TTC549 (cell line): ENCODE data around the gene DUSP8.
A peak's percentile ranks its signal among the peaks of the same experiment; 100 is the strongest.
"Not testable (repeated sequence)": the region's sequence is repeated elsewhere in the genome, so short reads cannot be mapped to it uniquely, and the experiment has no call there.

Source experiments
- FAIRE-seq: peaks from 2 replicates; lab custom pipeline; 2012; peaks lifted over from hg19 to GRCh38; lab: Jason Lieb, UNC

Gene DUSP8, protein sequence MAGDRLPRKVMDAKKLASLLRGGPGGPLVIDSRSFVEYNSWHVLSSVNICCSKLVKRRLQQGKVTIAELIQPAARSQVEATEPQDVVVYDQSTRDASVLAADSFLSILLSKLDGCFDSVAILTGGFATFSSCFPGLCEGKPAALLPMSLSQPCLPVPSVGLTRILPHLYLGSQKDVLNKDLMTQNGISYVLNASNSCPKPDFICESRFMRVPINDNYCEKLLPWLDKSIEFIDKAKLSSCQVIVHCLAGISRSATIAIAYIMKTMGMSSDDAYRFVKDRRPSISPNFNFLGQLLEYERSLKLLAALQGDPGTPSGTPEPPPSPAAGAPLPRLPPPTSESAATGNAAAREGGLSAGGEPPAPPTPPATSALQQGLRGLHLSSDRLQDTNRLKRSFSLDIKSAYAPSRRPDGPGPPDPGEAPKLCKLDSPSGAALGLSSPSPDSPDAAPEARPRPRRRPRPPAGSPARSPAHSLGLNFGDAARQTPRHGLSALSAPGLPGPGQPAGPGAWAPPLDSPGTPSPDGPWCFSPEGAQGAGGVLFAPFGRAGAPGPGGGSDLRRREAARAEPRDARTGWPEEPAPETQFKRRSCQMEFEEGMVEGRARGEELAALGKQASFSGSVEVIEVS

DNA sequence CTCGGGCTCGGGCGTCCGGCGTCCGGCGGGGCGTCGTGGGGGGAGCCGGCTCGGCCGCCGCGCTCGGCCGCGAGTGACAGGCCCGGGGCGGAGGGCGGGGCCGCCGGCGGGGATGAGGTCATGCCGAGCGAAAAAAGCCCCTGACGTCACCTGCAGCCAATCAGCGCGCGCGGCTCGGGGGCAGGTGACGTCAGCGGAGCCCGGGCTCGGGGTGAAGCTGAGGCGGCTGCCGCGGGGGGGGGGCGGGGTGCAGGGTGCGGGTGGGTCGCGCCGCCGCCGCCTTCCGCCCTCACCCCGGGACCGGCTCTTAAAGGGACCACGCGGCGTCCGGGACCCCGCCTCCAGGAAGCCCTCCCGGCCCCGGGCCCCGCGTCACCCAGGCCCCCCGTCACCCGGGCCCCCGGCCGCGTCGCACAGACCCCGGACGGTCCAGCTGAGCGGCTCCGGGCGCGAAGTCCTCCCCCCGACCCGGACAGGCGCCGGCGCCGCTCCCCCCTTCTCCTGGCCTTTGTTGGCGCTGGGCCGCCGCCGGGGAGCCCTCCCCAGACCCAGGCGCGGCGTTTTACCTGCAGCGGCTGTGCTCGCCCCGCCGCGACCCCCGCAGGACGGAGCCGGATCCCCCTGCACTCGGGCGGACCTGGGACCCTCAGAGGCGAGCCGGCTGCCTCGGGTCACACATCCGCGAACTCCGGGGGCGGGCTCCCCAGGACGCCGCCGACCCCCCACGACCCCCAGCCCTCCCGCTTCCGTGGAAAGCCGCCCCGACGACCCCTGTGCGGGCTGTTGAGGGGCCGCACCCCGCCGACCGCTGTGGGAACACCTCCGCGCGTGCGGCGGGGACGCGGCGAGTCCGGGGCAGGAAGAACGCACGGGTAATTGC is at the start of gene DUSP8:
Gene DUSP8 (minus strand): TSS at position 75 of the 880 bp plus-strand sequence. CDS start 6,445 bp downstream, outside the sequence.
- FAIRE-seq: no peak

DNA sequence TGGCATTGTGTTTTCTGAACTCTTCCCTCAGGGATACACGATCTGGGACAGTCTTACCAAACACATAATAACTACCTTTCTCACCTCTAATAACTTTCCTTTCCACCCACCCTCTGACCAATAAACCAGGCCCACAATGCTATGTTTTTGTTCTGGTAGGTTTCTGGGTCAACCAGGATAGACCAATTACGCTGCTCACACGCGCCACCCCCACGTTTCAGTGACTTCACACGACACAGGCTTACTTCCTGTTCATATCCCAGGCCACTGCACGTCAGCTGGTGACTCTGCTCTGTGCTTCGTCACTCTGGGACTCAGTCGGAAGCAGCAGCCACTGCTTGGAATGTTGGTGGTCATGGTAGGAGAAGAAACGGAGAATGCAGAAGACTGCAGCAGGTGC is 47.4 kb upstream of the DUSP8 start:
- no peak for FAIRE-seq

DNA sequence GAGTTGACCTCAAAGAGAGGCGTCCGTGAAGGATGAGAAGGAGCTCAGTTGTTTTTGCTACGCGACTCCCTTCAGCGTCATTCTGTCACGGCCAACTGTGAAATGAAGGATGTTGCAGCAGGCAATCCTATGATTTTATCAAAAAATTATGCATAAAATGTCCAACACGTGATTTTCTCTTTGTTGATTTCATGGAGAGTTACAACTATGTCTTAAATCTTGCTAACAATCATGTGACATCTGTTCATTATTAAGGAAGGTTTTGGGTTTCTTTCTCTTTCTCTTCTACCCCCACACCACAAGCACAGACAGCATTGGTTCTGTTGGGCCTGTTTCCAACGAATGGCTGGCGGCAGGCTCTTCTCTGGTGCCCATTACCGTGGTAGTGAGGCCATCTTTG is 46.2 kb upstream of the DUSP8 start:
- FAIRE-seq: no peak

DNA sequence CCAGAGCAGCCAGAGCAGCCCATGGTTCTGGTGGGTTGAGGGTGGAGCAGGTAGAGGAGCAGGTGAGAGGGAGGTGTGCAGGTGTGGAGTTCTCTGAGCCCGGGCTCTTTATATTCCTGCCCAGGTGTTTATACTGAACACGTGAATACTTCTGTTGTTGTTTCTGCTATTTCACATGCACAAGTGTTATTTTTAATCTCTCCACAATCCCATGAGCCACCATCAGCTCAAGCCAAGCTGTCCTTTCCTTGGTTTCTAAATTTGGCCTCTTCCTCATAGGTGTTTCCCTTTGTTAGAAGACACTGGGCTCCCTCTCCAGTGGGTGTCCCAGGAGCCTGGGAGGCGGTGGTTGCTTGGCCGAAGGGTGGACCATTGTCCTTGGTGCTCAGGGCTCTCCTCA is 36.3 kb upstream of the DUSP8 start, which contains the start of gene KRTAP5-3:
Gene KRTAP5-3 (minus strand): TSS at position 101 of the 400 bp plus-strand sequence. CDS start 78 bp downstream, at position 23.
- no peak for FAIRE-seq

DNA sequence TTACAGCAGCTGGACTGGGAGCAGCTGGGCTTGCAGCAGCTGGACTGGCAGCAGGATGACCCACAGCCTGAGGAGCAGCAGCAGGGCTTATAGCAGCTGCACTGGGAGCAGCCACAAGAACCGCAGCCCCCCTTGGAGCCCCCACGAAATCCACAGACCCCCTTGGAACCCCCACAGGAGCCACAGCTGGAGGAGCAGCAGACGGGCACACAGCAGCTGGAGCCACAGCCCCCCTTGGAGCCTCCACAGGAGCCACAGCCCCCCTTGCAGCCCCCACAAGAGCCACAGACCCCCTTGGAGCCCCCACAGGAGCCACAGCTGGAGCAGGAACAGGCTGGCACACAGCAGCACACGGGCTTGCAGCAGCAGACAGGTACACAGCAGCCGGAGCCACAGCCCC is 35.8 kb upstream of the DUSP8 start:
- FAIRE-seq: not testable (repeated sequence)

DNA sequence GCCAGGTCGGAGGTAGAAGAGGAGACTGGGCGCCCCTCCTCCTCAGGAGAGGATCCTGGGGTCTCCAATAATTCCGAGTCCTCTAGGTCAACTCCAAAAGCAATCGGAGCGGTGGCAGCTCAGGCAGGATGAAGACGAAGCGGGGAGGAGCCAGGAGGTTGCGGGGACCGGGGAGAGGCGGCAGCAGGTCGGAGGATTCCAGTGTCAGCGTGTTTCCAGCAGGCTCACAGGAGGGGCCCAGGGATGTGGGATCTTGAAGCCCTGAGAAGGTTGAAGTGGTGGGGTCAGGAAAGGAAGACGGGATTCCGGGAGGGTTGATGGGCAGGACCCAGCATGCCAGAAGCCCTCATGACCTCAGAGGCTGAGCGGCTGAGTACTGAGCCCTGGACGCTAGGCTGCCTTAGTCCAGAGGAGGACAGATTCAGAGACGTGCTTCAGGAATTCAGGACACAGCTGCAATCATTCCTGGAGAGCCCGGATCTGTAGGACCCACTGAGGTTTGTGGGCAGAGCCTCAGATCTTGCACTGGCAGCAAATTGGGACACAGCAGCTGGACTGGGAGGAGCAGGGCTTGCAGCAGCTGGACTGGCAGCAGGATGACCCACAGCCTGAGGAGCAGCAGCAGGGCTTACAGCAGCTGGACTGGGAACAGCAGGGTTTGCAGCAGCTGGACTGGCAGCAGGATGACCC is 35.2 kb upstream of the DUSP8 start:
- FAIRE-seq: not testable (repeated sequence)

DNA sequence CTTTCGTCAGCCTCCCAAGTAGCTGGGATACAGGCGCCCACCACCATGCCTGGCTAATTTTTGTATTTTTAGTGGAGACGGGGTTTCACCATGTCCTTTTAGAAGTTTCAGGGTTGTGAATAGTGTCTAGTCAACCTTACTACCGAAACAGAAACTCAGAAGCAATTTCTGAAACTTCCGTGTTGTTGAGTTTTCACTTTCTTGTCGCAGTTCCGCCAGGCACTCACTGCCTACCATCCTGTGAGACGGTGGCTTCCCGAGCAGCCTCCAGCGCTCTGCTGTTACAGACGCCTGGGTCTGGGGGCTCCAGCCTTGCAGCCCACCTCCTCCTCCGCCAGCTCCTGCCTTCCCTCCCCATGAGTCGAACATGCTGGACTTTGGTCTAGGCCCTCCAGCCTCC is 33.9 kb upstream of the DUSP8 start:
- FAIRE-seq: not testable (repeated sequence)

DNA sequence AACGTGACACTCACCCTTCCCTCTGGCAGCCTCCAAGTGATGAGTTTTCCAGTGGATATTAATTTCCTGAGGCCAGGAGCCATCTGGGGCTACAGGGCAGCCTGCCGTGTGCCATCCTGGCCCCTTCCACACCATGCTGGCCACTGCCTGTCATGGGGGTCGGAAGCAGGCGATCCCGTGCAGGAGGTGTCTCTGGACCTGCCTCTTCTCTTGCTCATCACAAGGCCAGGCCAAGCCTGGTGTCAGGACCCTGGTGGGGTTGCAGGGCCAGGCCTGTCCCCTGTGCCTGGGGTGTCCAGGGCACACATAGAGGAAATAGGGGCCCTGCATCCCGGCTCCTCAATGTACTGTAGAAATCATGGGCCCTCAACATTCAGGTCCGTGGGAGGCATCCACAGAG is 32.6 kb upstream of the DUSP8 start:
- no peak for FAIRE-seq

DNA sequence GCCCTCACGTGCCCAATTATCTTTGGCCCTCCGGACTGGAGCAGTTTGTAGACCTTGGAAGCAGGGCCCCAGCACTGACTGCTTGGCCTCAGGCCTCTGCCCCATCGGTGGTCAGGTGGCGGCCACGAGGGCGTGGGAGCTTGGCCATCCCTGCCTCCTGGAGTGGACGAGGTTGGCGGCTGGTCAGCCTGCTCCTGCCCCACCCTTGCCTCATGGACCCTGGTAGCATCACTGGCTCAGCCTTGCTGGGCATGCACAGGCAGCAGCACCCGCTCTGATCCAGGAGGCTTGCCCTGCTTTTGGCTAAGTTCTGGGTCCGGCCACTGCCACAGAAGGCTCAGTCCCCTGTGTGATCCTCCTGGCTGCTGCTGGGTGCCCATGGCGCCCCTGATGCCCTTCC is 32.1 kb upstream of the DUSP8 start:
- FAIRE-seq: no peak

DNA sequence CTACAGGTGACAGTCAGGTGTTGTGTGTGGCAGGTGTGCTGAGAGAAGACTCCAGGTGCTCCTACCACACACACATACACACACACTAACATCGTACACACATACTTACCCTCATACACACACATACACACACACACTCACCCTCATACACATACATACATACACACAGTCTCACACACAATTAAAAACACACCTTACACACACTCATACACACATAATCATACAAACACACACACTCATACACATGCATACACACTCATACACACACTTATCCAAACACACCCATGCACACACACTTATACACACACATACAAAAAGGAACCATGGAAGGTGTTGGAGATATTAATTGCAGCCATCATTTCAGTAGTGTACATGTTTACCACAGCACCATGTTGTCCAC is 31.6 kb upstream of the DUSP8 start:
- no peak for FAIRE-seq

DNA sequence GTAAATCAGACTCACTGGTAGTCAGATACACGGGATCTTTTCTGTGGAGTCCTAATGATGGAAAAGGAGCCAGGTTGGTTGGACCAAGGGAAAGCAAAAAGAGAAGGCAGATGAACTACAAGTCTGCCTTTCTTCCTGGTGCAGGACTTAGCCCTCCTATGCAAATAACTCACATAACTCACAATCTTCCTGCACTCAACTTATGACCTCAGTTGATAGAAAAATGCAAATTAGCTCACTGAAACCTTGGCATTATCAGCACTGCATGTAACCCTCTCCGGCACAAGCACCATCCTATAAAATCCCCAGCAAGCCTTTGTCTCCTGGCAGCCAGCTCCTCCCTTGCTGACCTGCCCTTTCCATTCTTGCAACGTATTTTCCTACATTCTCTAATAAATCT is 29.6 kb upstream of the DUSP8 start:
- FAIRE-seq: not testable (repeated sequence)

DNA sequence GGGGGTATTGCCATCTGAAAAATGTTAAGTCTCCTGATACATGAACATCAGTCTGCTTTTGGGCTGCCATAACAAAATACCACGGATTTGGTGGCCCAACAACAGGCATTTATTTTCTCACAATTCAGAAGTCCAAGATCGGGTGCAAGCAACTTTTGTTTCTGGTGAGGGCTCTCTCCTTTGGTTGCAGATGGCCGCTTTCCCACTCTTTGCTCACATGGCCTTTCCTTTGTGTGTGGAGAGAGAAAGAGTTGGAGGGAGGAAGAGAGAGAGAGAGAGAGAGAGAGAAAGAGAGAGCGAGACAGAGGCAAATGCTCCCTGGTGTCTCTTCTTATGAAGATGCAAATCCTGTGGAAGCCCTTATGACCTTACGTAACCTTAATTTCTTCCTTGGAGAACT is 28.6 kb upstream of the DUSP8 start:
- FAIRE-seq: no peak

DNA sequence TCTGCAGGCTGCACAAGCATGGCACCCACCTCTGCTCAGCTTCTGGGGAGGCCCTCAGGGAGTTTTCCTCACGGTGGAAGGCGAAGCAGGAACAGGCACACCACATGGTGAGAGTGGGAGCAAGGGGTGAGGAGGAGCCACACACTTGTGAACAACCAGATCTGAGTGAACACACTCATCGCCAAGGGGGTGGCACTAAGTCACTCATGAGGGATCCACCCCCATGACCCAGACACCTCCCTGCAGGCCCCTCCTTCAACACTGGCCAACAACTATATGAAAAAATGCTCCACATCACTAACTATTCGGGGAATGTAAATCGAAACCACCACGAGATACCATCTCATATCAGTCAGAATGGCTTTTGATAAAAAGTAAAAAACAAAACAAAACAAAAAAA is 26.7 kb upstream of the DUSP8 start:
- no peak for FAIRE-seq

DNA sequence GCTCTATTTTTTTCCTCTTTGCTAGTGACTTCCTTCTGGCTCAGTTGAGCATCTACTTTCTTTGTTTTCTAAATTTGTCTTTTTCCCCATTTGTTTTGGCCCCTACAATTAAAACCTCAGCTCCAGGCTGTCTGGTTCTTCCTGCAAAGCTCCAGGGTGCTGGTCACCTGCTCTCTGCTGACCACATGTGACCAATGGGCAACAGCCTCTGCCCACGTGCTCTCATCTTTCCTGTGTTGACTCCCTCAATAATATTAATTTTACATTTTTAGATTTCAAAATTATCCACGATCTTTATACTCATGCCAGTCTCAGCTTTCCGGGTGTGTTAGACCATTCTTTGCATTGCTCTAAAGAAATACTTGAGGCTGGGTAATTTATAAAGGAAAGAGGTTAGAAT is 26.3 kb upstream of the DUSP8 start:
- not testable (repeated sequence) for FAIRE-seq

DNA sequence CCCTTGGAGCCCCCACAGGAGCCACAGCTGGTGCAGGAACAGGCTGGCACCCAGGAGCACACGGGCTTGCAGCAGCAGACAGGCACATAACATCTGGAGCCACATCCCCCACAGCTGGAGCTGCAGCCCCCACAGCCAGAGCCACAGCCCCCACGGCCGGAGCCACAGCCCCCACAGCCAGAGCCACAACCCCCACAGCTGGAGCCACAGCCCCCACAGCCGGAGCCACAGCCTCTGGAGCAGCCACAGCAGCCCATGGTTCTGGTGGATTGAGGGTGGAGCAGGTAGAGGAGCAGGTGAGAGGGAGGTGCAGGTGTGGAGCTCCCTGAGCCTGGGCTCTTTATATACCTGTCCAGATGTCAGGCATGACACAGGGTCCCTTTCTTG is 25.9 kb upstream of the DUSP8 start, which contains the start of gene KRTAP5-2:
Gene KRTAP5-2 (minus strand): TSS at position 301 of the 387 bp plus-strand sequence. CDS start 44 bp downstream, at position 257.
- no peak for FAIRE-seq

DNA sequence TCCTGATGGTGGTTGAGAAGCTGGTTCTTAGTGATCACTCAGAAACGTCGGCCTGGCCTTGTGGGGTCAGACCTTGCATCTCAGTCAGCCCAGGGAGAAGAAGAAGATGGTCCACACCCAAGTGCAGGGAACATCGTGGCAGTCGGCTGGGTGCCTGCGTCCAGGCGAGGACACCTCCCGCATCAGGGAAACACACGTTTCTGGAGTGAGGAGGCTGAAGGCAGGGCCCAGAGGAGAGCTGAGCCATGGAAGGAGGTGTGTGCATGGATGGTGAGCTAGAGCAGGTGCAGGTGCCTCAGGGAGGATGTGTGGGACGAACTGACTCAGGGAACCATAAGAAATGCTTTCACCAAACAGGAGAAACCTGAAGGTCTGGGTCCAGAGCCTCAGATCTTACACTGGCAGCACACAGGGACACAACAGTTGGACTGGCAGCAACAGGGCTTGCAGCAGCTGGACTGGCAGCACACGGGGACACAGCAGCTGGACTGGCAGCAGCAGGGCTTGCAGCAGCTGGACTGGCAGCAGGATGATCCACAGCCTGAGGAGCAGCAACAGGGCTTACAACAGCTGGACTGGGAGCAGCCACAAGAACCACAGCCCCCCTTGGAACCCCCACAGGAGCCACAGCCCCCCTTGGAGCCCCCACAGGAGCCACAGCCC is 25.4 kb upstream of the DUSP8 start:
- FAIRE-seq: no peak

DNA sequence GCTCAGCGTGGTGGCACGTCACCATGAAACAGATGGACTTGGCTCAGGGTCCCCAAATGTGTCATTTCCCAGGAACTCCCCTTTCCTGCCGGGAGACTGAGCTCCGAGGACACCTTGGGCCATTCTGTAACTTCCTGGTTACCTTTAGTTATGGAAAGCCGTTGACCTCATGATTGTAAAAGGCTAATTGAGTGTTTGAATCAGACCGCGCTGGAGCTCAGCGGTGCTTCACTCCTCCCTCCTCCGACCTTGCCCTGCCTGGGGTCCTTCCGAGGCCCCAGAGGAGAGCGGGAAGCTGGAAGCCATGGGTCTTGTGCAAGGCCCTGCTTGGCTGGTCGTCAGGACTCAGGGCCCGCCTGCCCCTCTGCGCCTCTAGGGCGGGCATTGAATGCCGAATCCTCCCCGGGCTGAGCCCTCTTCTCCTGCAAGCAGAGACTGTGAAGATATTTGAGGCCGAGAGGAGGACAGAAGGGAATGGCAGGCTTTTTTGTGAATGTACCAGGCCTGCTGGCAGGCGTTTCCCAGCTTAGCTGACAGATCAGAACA is 24.6 kb upstream of the DUSP8 start:
- FAIRE-seq: not testable (repeated sequence)

DNA sequence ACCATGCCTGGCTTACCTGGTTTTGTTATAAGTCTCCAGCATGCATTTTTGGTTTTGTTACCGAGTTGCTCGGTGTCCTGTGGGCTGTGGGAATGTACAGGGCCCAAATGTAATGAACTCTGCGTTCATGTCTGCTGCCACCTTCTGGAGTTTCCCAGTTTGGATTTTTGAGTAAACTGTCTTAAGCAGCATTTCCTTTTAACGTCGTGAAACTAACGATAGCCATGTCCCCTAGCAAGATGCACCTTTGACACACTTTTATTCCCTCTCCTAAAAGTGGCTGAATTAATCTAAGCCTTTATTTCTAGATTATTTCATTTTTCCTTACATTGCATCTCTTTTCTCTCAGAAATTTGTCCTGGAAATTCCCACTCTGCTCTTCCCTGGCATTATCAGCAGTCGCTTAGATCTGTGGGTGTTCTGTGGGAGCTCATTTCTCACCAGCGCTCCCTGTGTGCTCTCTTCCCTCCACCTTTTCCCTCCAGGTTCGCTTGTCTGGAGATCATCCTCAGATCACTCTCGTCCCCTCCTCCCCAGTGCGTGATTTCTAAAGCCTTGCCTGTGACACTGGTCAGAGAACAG is 24.0 kb upstream of the DUSP8 start:
- peak; percentile 65 for FAIRE-seq

DNA sequence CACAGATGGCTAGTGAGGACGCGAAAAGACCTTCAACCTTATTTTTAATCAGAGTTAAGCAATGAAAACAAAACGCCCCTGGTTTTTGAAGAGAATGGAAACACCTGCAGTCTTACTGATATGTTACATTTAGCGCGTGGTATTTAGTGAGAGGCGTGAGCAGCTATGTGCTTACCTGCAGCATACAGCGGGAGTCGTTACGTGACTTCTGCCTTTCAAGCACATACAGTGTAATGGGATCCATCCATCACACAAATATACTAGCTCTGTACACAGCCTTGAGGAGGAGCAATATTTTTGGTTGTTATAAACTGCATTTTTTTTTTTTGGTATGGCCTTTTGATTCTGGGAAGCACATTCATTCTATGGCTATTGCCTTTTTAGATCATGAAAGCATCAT is 20.6 kb upstream of the DUSP8 start:
- no peak for FAIRE-seq

DNA sequence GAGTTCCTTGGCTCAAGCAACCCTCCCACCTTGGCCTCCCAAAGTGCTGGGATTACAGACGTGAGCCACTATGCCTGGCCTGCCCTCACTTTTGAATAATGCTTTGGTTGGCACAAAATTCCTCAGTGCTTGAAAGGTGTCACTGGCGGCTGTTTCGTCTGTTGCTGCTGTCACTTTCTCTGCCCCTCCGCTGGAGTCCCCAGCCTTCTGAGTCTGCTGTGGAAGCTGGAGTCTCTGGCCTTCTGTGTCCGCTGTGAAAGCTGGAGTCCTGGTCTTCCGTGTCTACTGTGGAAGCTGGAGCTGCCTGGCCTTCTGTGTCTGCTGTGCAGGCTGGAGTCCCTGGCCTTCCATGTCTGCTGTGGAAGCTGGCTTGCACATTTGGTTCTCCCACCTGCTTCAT is 17.9 kb upstream of the DUSP8 start:
- no peak for FAIRE-seq
